ENCODE data around the gene HNRNPLL. TPM values are rescaled to one million over a fixed set of nuclear protein-coding genes. Genes with fewer than 3 reads are reported as not detected.

HNRNPLL gene
- total and polyA plus RNA-seq, 3 donors from 2014 or later = 82.0 to 107 (median 85.1) TPM

DNA sequence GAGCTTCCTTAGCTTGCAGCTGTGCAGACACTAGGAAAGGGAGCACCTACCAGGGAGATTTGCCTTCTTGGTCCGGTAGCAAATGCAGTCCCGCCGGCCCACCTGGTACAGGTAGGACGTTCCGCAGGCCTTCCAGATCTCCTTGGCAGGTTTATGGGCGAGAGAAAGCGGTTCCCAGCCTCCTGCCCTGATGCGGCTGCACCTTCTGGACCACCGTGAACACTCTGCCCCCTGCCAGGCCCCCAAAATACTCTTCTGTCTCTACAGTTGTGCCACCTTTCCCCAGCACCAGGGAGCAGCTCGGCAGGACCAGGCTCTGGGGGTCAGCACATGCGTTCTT is 67.4 kb downstream of the HNRNPLL start:
- Histone ChIP-seq H3K27me3 (no peaks in the 10 kb centered on the region), H3K36me3 (ENCODE audit: low read depth, missing control alignments) (no peaks in the 10 kb centered on the region), H3K4me1 (peaks cover 5% of the 10 kb centered on the region), H3K27ac (no peak overlapping the region), H3K4me3 (peak overlapping the region; percentile 54 to 74), H3K9me3 (no peaks in the 10 kb centered on the region)
- no peak for TF ChIP-seq POLR2A (IDR thresholded peaks at IDR 0.05)
- TF ChIP-seq, protein P1, sequence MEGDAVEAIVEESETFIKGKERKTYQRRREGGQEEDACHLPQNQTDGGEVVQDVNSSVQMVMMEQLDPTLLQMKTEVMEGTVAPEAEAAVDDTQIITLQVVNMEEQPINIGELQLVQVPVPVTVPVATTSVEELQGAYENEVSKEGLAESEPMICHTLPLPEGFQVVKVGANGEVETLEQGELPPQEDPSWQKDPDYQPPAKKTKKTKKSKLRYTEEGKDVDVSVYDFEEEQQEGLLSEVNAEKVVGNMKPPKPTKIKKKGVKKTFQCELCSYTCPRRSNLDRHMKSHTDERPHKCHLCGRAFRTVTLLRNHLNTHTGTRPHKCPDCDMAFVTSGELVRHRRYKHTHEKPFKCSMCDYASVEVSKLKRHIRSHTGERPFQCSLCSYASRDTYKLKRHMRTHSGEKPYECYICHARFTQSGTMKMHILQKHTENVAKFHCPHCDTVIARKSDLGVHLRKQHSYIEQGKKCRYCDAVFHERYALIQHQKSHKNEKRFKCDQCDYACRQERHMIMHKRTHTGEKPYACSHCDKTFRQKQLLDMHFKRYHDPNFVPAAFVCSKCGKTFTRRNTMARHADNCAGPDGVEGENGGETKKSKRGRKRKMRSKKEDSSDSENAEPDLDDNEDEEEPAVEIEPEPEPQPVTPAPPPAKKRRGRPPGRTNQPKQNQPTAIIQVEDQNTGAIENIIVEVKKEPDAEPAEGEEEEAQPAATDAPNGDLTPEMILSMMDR (IDR thresholded peaks at IDR 0.05) = no peak
- 54 to 78% methylated on average over 5 to 11 of the region's 11 CpGs for WGBS, 2 donors
- intact Hi-C loops (cut with DNase I; ENCODE audit: low total_unique reads) = loop anchor here (10.0 kb wide), 1 partner anchor 221 kb away; no protein-coding TSS in a partner anchor
- no peak for DNase-seq

DNA sequence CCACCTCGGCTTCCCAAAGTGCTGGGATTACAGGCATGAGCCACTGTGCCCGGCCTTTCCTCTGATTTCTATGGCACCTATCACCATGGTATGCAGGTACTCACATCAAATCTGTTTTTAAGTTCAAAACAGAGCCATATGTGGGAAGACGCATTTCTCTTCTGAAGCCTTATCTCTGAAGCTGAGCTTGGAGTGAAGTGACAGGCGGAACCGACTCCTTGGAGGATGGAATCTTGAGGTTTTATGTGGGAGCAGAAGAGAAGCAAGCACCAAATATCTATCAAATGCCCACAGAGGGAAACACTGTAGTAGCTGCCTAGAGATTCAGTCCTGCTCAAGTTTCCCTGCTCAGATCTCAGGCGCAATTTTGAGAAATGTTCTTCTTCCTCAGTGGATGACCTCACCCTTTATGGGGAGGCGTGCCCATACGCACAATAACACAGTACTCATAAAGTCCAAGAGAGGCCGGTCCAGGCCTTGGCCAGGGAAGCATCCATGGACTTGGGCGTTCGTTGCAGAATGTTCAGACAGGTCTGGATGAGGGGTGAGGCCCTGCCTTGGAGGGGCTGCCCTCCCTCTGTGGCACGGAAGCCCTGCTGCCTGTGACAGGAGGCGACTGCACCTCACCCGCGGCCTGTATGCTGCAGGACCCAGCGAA is 67.9 kb downstream of the HNRNPLL start:
- Histone ChIP-seq H3K9me3 (no peaks in the 10 kb centered on the region), H3K27me3 (no peaks in the 10 kb centered on the region), H3K36me3 (ENCODE audit: low read depth, missing control alignments) (no peaks in the 10 kb centered on the region), H3K4me3 (peak overlapping the region in 1 of 2 donors; percentile 74), H3K27ac (no peak overlapping the region), H3K4me1 (peaks cover 4% of the 10 kb centered on the region)
- DNase-seq = no peak
- WGBS, 2 donors = 68 to 73% methylated on average over 8 to 16 of the region's 16 CpGs
- no peak for TF ChIP-seq POLR2A (IDR thresholded peaks at IDR 0.05)
- TF ChIP-seq, protein P1 (IDR thresholded peaks at IDR 0.05) = no peak
- intact Hi-C loops (cut with DNase I; ENCODE audit: low total_unique reads) = loop anchor here (10.0 kb wide), 1 partner anchor 220 kb away; no protein-coding TSS in a partner anchor

DNA sequence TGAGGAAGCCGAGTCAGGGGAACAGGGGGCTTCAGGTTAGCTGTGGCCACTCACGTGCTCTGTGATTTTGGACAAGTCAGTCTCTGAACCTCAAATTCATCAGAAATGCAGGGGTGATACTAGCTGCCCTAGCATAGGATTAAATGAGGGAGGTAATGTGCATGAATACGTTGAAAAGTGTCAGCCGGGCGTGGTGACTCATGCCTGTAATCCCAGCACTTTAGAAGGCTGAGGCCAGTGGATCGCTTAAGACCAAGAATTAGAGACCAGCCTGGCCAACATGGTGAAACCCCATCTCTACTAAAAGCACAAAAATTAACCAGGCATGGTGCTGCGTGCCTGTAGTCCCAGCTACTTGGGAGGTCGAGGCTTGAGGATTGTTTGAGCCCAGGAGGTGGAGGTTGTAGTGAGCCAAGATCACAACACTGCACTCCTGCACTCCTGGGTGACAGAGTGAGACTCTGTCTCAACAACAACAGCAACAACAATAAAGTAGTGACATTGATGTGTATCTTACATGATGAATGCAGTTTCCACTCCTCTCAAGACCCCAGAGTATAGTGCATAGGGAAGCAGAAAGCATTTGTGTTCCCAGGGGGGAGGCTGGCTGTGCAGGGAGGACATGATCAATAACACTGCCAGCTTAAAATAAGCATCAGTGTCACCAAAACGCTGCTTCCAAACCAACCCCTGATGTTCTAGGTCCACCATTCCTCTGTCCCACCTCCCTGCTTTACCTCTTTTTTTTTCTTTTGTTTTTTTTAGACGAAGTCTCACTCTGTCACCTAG is 68.8 kb downstream of the HNRNPLL start:
- WGBS, 2 donors = 91 to 94% methylated on average over 10 of the region's 10 CpGs
- Histone ChIP-seq H3K4me1 (peaks cover 4% of the 10 kb centered on the region), H3K27ac (no peak overlapping the region), H3K27me3 (no peaks in the 10 kb centered on the region), H3K4me3 (no peak overlapping the region), H3K9me3 (no peaks in the 10 kb centered on the region), H3K36me3 (ENCODE audit: low read depth, missing control alignments) (no peaks in the 10 kb centered on the region)
- TF ChIP-seq, protein P1 (IDR thresholded peaks at IDR 0.05) = no peak
- TF ChIP-seq POLR2A (IDR thresholded peaks at IDR 0.05) = no peak
- intact Hi-C loops (cut with DNase I; ENCODE audit: low total_unique reads) = loop anchor here (10.0 kb wide), 1 partner anchor 219 kb away; no protein-coding TSS in a partner anchor
- no peak for DNase-seq

DNA sequence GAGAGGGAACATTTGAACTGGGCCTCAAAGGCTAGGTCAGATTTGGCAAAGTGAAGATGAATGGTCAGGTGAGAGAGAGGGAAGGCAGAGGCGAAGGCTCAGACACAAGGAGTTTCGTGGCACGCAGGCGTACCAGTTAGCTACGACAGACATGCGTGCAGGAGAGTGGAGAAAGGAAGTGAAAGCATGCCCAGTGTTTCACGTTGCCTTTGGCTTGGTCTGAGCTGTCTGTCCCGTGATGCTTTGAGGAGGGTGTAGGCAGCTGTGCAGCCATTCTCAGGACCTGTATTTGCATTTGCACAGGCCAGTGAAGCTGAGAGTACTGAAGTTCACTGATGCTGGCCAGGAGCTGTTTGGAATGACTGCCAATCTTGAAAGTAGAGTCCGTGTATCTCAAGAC is 69.5 kb downstream of the HNRNPLL start:
- 76 to 78% methylated on average over 9 of the region's 9 CpGs for WGBS, 2 donors
- no peak overlapping the region for H3K27ac ChIP-seq

More for the DNA sequence above, 69.5 kb downstream of the HNRNPLL start:
- Histone ChIP-seq H3K4me3 (no peak overlapping the region), H3K4me1 (peaks cover 4% of the 10 kb centered on the region), H3K9me3 (no peaks in the 10 kb centered on the region), H3K27me3 (no peaks in the 10 kb centered on the region), H3K36me3 (ENCODE audit: low read depth, missing control alignments) (no peaks in the 10 kb centered on the region)
- no peak for DNase-seq
- TF ChIP-seq, protein P1 (IDR thresholded peaks at IDR 0.05) = no peak
- TF ChIP-seq POLR2A (IDR thresholded peaks at IDR 0.05) = no peak
- intact Hi-C loops (cut with DNase I; ENCODE audit: low total_unique reads) = loop anchor here (10.0 kb wide), 1 partner anchor 218 kb away; no protein-coding TSS in a partner anchor

All from testis (tissue), 3 donors.